HepG2 (cell line): ENCODE results near the gene ADH5. TPM values are rescaled to one million over a fixed set of nuclear protein-coding genes. Genes with fewer than 3 reads are reported as not detected.
"Not testable (repeated sequence)": the region's sequence is repeated elsewhere in the genome, so short reads cannot be mapped to it uniquely, and the experiment has no call there.

ENCODE experiments used
- ATAC-seq: fragments of 200-7000 bp; cut with Tn5 transposase; 3 replicates; pipeline ENCODE4 v1.9.1; 2020; ENCODE audit warnings: mild to moderate bottlenecking, moderate library complexity
- BruUV-seq: library from RNA; stranded (reverse); fragments of 400-500 nt; replicated peaks from 2 replicates; lab custom pipeline; 2021; lab: Mats Ljungman, UMichigan
- CTCF ChIA-PET: fragments of 300-600 bp; formaldehyde crosslinking; extraction: SDS; loops from one replicate; lab custom pipeline; 2021; ENCODE audit warnings: low total read pairs, inconsistent platforms, low intra/inter-chr PET ratio; lab: Yijun Ruan, JAX
- POLR2A ChIA-PET: fragments of 350-600 bp; sonication (Branson Sonifier 250); formaldehyde crosslinking; loops from one replicate; lab custom pipeline; 2020; ENCODE audit warnings: antibody characterized with exemption, inconsistent platforms; lab: Yijun Ruan, JAX
- DNase-seq: peaks from one replicate; pipeline ENCODE4 v3.0.0-alpha.2; 2015; ENCODE audit warnings: low spot score
- FAIRE-seq: peaks from 3 replicates; lab custom pipeline; 2011; peaks lifted over from hg19 to GRCh38; lab: Jason Lieb, UNC
- H2AFZ ChIP-seq: one replicate; pipeline ENCODE4 v1.6.1; 2011; ENCODE audit warnings: low read length, inconsistent platforms
- H3K27ac ChIP-seq: fragments of 300-600 bp; 3 replicates; pipeline ENCODE4 v1.8.0; 2011; ENCODE audit warnings: mixed run types, mild to moderate bottlenecking, mixed read lengths, low read length, inconsistent platforms; ENCODE audit not compliant: insufficient read depth; ENCODE audit errors: extremely low read length
- H3K27me3 ChIP-seq, 2 experiments: fragments of 200-600 bp in 1 of 2; 2 replicates in 1 of 2; 3 replicates in 1 of 2; pipeline versions ENCODE4 v1.6.0 to v1.8.0; 2011; ENCODE audit warnings: low read length in 2 of 2, mild to moderate bottlenecking in 2 of 2, moderate library complexity in 2 of 2, inconsistent platforms in 1 of 2; ENCODE audit not compliant: insufficient read depth in 2 of 2, control insufficient read depth in 1 of 2
- H3K36me3 ChIP-seq, 2 experiments: fragments of 200-600 bp in 1 of 2; replicated peaks in 1 of 2; 2 replicates in 1 of 2; 3 replicates in 1 of 2; pipeline versions ENCODE4 v1.5.1 to v1.8.0; 2011; ENCODE audit warnings: low read length in 2 of 2, inconsistent platforms in 1 of 2; ENCODE audit not compliant: insufficient read depth in 2 of 2, control insufficient read depth in 1 of 2
- H3K4me1 ChIP-seq: 2 replicates; pipeline ENCODE4 v1.5.1; 2012; ENCODE audit warnings: low read length, inconsistent platforms; ENCODE audit not compliant: insufficient read depth
- H3K4me2 ChIP-seq: 2 replicates; pipeline ENCODE4 v1.6.0; 2011; ENCODE audit warnings: low read depth, low read length, inconsistent platforms
- H3K4me3 ChIP-seq, 3 experiments: fragments of 200-600 bp in 1 of 3; sonication (generic), shearing (Covaris generic) in 1 of 3; replicated peaks in 1 of 3; 2 replicates each; pipeline ENCODE4 v1.5.1; 2011 to 2016; ENCODE audit warnings: low read length in 3 of 3, inconsistent platforms in 2 of 3, low read depth in 2 of 3, mild to moderate bottlenecking in 2 of 3, control low read depth in 1 of 3, mixed read lengths in 1 of 3; ENCODE audit not compliant: insufficient read depth in 1 of 3
- H3K79me2 ChIP-seq: one replicate; pipeline ENCODE4 v1.6.1; 2011; ENCODE audit warnings: low read length, inconsistent platforms; ENCODE audit not compliant: insufficient read depth
- H3K9ac ChIP-seq: 2 replicates; pipeline ENCODE4 v1.6.0; 2011; ENCODE audit warnings: mild to moderate bottlenecking, low read depth, low read length, inconsistent platforms; ENCODE audit not compliant: insufficient read depth
- H3K9me3 ChIP-seq: 2 replicates; pipeline ENCODE4 v1.5.1; 2012; ENCODE audit warnings: mild to moderate bottlenecking, low read length
- H4K20me1 ChIP-seq: 2 replicates; pipeline ENCODE4 v1.6.0; 2011; ENCODE audit warnings: inconsistent platforms, mild to moderate bottlenecking, low read length, moderate library complexity; ENCODE audit not compliant: insufficient read depth
- ARNTL ChIP-seq: sonication (generic); formaldehyde crosslinking; IDR thresholded peaks from 2 replicates; pipeline ENCODE4 v1.4.0; 2020; ENCODE audit warnings: mild to moderate bottlenecking, missing genetic modification reagents
- DPF2 ChIP-seq: sonication (generic); formaldehyde crosslinking; IDR thresholded peaks from 2 replicates; pipeline ENCODE4 v1.4.0; 2020; ENCODE audit warnings: mild to moderate bottlenecking, low read depth, missing genetic modification reagents, borderline replicate concordance
- HIVEP1 ChIP-seq: sonication (generic); formaldehyde crosslinking; IDR thresholded peaks from 2 replicates; pipeline ENCODE4 v1.4.0; 2020; ENCODE audit warnings: mild to moderate bottlenecking, missing genetic modification reagents
- KDM1A ChIP-seq: IDR thresholded peaks from 2 replicates; pipeline ENCODE4 v1.6.1; 2016; ENCODE audit warnings: missing compliant biosample characterization
- MAFG ChIP-seq: sonication (generic); formaldehyde crosslinking; IDR thresholded peaks from 2 replicates; pipeline ENCODE4 v1.5.1; 2020; ENCODE audit warnings: mild to moderate bottlenecking, missing genetic modification reagents
- NR2F6 ChIP-seq, 2 experiments: IDR thresholded peaks; 2 replicates each; pipeline ENCODE4 v1.6.1; 2016; ENCODE audit warnings: antibody characterized with exemption in 1 of 2, mild to moderate bottlenecking in 1 of 2
- PHB2 ChIP-seq: fragments of 450-650 bp; IDR thresholded peaks from 2 replicates; pipeline ENCODE4 v1.6.1; 2018; ENCODE audit not compliant: partially characterized antibody
- PPARG ChIP-seq: conservative IDR thresholded peaks from 2 replicates; pipeline ENCODE4 v1.6.1; 2016; ENCODE audit warnings: missing biosample characterization, missing genetic modification reagents
- RBFOX2 ChIP-seq: fragments of 200-400 bp; formaldehyde crosslinking; IDR thresholded peaks from 2 replicates; pipeline ENCODE4 v1.6.1; 2017; ENCODE audit warnings: low read depth, mild to moderate bottlenecking, low read length
- ZFP82 ChIP-seq: sonication (generic); formaldehyde crosslinking; IDR thresholded peaks from 2 replicates; pipeline ENCODE4 v1.5.1; 2020; ENCODE audit warnings: mild to moderate bottlenecking, missing genetic modification reagents, borderline replicate concordance
- ZNF263 ChIP-seq: sonication (generic); formaldehyde crosslinking; IDR thresholded peaks from 2 replicates; pipeline ENCODE4 v1.4.0; 2020; ENCODE audit warnings: missing genetic modification reagents
- ZNF350 ChIP-seq: sonication (generic); formaldehyde crosslinking; IDR thresholded peaks from 2 replicates; pipeline ENCODE4 v1.4.0; 2020; ENCODE audit warnings: mild to moderate bottlenecking, low read depth, missing genetic modification reagents, borderline replicate concordance
- ZNF546 ChIP-seq: sonication (generic); formaldehyde crosslinking; conservative IDR thresholded peaks from 2 replicates; pipeline ENCODE4 v1.8.1; 2023; ENCODE audit warnings: mild to moderate bottlenecking, missing genetic modification reagents
- ZNF605 ChIP-seq: sonication (generic); formaldehyde crosslinking; IDR thresholded peaks from 2 replicates; pipeline ENCODE4 v1.8.0; 2022; ENCODE audit warnings: mild to moderate bottlenecking, missing genetic modification reagents
- ZNF614 ChIP-seq: IDR thresholded peaks from 2 replicates; pipeline ENCODE4 v1.6.1; 2018; ENCODE audit warnings: missing biosample characterization, missing genetic modification reagents, inconsistent platforms, borderline replicate concordance
- WGBS: methylation state at CpG from one replicate; pipeline ENCODE4 v1.1.6; 2017; ENCODE audit warnings: low lambda C conversion rate; 5-methylcytosine and 5-hydroxymethylcytosine counted together
- in situ Hi-C: cut with HindIII; loops from 2 replicates; pipeline ENCODE4 v1.10.0; 2017; ENCODE audit warnings: low pct_unique_long_range_greater_than_20kb; ENCODE audit not compliant: extremely low pct_ligation_motif_present
- intact Hi-C: fragments of 100-400 bp; cut with micrococcal nuclease; formaldehyde crosslinking; loops from one replicate; pipeline ENCODE4 v1.10.0; 2022; ENCODE audit not compliant: unreplicated experiment
- polyA plus RNA-seq, 8 experiments: library from polyadenylated mRNA; depleted of rRNA in 3 of 8; stranded (reverse) in 7 of 8; unstranded in 1 of 8; fragments of >200 nt; fragmentation: Illumina TruSeq in 4 of 8; extraction: Trizol in 4 of 8; gene quantifications; 2 replicates each; pipeline versions ENCODE4 v1.2.1 to v1.2.3, GENCODE V29; 2011 to 2016; ENCODE audit warnings: low read depth in 4 of 8, missing spikeins in 1 of 8, mixed read lengths in 1 of 8; ENCODE audit not compliant: insufficient read depth in 1 of 8
- total RNA-seq, 5 experiments: library from RNA; depleted of rRNA; stranded (reverse); fragments of >200 nt; fragmentation: Illumina TruSeq; extraction: Trizol; gene quantifications; 2 replicates each; pipeline ENCODE4 v1.2.3, GENCODE V29; 2016; ENCODE audit warnings: low read depth in 1 of 5
- TF ChIP-seq, protein P1 (sequence below): sonication (generic); formaldehyde crosslinking; IDR thresholded peaks from 2 replicates; pipeline ENCODE4 v1.4.0; 2020; ENCODE audit warnings: mild to moderate bottlenecking, missing genetic modification reagents

The ADH5 gene
- total and polyA plus RNA-seq, 2 of the 13 experiments (the other 11 are each of a cell fraction or from before 2014, with no cell fraction given): 349 to 512 TPM

DNA sequence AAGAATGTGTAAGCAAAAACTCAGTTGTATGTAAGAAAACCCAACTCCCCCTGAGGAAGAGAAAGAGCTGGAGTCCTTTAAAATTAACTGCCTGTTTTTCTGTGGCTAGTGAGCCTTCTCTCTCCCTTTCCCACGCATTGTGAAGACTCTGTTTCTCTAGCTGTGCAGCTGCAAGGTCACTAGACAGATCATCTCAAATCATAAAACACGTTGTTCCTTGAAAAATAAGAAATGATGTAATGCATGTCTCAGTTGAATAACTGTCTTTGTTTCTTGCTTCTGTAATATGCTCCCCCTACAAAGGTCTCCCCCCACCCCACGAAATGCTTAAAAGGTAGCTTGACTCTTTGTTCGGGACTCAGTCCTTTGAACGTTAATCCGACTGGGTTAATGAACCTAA, 7.7 kb downstream of the ADH5 start:
- H3K27ac ChIP-seq, H3K27me3 ChIP-seq, FAIRE-seq, H3K9me3 ChIP-seq, DNase-seq, in situ Hi-C loops, H3K9ac ChIP-seq, CTCF ChIA-PET, H2AFZ ChIP-seq, ATAC-seq, H3K4me3 ChIP-seq, H3K4me2 ChIP-seq: not testable (repeated sequence)
- Histone ChIP-seq H4K20me1 (peaks cover 16% of the 10 kb centered on the region), H3K4me1 (peaks cover 74% of the 10 kb centered on the region), H3K36me3 (peaks cover 25 to 91% of the 10 kb centered on the region in 2 experiments), H3K79me2 (peaks cover 44% of the 10 kb centered on the region)
- whole genome bisulfite sequencing: 77% methylated on average over 6 of the region's 6 CpGs
- POLR2A ChIA-PET: interaction anchor here (0.9 kb wide), 1 partner anchor 86 kb away, joined by 3 read pairs; the partner anchor contains the start of gene METAP1
- intact Hi-C loops: loop anchor here (10.0 kb wide), 2 partner anchors 134 to 384 kb away; partner anchors contain the start of gene ADH6
- BruUV-seq: TSS peak; percentile 4
- 0 out of 2 replicates have a peak, but pooled peaks have one; percentile 43 for TF ChIP-seq RBFOX2

DNA sequence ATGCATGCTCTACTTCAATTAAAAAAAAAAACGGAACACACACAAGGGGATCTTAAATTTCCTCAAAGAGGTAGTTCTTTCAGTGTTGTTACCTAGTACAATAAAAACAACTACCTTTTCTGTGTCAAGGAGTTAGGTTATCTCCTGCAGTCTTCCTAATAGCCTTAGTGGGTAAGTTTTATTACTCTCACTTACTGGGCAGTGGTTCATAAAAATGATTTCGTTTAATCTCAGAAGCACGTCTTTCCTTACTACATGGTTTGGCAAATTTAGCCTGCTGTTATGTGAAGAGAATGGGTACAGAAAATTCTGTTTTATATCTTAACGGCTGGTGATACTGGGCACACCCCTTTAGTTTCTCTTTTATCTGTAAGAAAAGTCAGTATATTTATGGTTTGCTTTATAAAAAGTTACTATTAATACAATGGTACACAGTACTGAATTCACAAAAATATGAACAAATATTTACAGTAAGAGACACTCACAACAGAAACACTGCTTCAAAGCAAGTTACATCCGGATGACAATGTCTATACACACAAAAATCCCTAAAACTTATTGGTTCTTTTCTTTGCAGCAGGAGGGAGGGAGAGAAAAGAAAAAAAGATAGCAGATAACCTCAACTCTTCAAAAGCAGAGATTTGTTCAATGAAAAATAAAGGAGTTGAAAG, 8.8 kb downstream of the ADH5 start:
- Histone ChIP-seq H3K36me3 (peaks cover 23 to 87% of the 10 kb centered on the region in 2 experiments), H3K9ac (no peak overlapping the region), H3K27ac (no peak overlapping the region), H2AFZ (no peak overlapping the region), H3K4me2 (no peak overlapping the region), H3K4me3 (no peak overlapping the region), H3K79me2 (peaks cover 33% of the 10 kb centered on the region), H3K4me1 (peaks cover 70% of the 10 kb centered on the region), H3K27me3 (no peaks in the 10 kb centered on the region)
- intact Hi-C loops: loop anchor here (5.0 to 10.0 kb wide), 3 partner anchors 135 to 808 kb away; partner anchors contain the start of gene ADH6
- in situ Hi-C loops: no loop called here
- ATAC-seq: no peak
- BruUV-seq: no TSS peak
- no peak for DNase-seq
- WGBS: 91% methylated on average over 5 of the region's 5 CpGs
- ChIA-PET POLR2A (interaction anchor here (0.9 to 1.7 kb wide), 3 partner anchors 9 to 324 kb away, joined by 4 to 6 read pairs (median 4); partner anchors contain the start of genes ADH5 and METAP1), CTCF (no interaction called here)
- TF ChIP-seq ZNF350 (CRISPR knock-in tag) (no peak), ARNTL (CRISPR knock-in tag) (no peak), ZNF614 (no peak), KDM1A (no peak), ZNF605 (no peak), PPARG (CRISPR knock-in tag) (no peak), NR2F6 (IDR thresholded peaks at IDR 0.05) (no peak), NR2F6 (CRISPR knock-in tag; IDR thresholded peaks at IDR 0.05) (no peak), ZNF263 (CRISPR knock-in tag) (no peak), HIVEP1 (no peak), MAFG (CRISPR knock-in tag) (no peak), PHB2 (no peak), ZNF546 (no peak), DPF2 (CRISPR knock-in tag) (no peak), ZFP82 (no peak)
- TF ChIP-seq, protein P1, sequence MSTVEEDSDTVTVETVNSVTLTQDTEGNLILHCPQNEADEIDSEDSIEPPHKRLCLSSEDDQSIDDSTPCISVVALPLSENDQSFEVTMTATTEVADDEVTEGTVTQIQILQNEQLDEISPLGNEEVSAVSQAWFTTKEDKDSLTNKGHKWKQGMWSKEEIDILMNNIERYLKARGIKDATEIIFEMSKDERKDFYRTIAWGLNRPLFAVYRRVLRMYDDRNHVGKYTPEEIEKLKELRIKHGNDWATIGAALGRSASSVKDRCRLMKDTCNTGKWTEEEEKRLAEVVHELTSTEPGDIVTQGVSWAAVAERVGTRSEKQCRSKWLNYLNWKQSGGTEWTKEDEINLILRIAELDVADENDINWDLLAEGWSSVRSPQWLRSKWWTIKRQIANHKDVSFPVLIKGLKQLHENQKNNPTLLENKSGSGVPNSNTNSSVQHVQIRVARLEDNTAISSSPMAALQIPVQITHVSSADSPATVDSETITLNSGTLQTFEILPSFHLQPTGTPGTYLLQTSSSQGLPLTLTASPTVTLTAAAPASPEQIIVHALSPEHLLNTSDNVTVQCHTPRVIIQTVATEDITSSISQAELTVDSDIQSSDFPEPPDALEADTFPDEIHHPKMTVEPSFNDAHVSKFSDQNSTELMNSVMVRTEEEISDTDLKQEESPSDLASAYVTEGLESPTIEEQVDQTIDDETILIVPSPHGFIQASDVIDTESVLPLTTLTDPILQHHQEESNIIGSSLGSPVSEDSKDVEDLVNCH (CRISPR knock-in tag): no peak
- TF ChIP-seq, all 625 proteins: peak for 0
- H3K9me3 ChIP-seq: no peaks in the 10 kb centered on the region
- no peak for FAIRE-seq
- H4K20me1 ChIP-seq: peaks cover 9% of the 10 kb centered on the region; the same call in 1 of the 2 replicates
